Measurements from ENCODE around the gene CANT1. TPM values are rescaled to one million over a fixed set of nuclear protein-coding genes. Genes with fewer than 3 reads are reported as not detected.
A peak's percentile ranks its signal among the peaks of the same experiment; 100 is the strongest.
"Not testable (repeated sequence)": the region's sequence is repeated elsewhere in the genome, so short reads cannot be mapped to it uniquely, and the experiment has no call there.

CANT1 gene
- total RNA-seq, 1 donor from 2014 or later: 51.3 TPM

- DNase-seq (ENCODE audit: low read depth): peak; percentile 56
Measured at GRCh38 chr17:78977997-78978973, 31.3 kb downstream of the CANT1 start.

- DNase-seq (ENCODE audit: low read depth): no peak
Measured at GRCh38 chr17:78977681-78977943, 32.0 kb downstream of the CANT1 start.

- DNase-seq (ENCODE audit: low read depth): no peak
Measured at GRCh38 chr17:78976907-78977680, 32.5 kb downstream of the CANT1 start.

GRCh38 chr17:78974635-78975591, 34.7 kb downstream of the CANT1 start:
- DNase-seq (ENCODE audit: low read depth): peak; percentile 88

- no peak for DNase-seq (ENCODE audit: low read depth)
Measured at GRCh38 chr17:78973792-78974520, 35.6 kb downstream of the CANT1 start.

- DNase-seq (ENCODE audit: low read depth): no peak
Measured at GRCh38 chr17:78973196-78973595, 36.4 kb downstream of the CANT1 start.

- no peak for DNase-seq (ENCODE audit: low read depth)
Measured at GRCh38 chr17:78972507-78973105, 37.0 kb downstream of the CANT1 start.

- DNase-seq (ENCODE audit: low read depth): no peak
Measured at GRCh38 chr17:78971756-78972506, 37.6 kb downstream of the CANT1 start.

- peak; percentile 79 for DNase-seq (ENCODE audit: low read depth)
Measured at GRCh38 chr17:78970834-78971755, 38.5 kb downstream of the CANT1 start.

- DNase-seq (ENCODE audit: low read depth): no peak
Measured at GRCh38 chr17:78969865-78970264, 39.7 kb downstream of the CANT1 start.

DNA sequence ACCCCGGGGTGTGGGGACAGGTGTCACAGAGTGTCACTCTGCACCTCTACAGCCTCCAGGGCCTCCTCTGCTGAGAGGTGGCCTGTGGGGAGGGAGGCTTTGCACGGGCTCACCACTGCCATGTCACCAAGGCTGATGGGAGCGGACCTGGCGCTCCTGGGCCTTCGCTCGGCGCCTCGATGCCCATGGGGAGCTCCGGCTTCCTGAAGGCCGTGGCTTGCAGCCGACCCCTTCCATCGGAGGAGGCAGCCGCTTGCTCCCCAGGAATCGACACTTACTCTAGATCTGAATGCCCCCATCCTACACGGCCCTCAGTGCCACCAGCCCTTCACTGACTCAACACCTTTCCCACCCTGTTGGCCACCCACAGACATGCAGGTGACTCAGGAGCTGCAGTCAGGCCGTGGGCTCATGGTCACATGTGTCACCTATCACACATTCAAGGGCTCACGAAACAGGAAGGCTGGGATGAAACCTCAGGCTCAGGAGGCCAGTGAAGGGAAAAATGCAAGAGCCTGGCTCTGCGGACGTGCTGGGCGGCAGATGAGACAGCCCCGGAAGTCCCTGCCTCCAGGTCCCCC, 41.7 kb downstream of the CANT1 start:
- no peak for DNase-seq (ENCODE audit: low read depth)

DNA sequence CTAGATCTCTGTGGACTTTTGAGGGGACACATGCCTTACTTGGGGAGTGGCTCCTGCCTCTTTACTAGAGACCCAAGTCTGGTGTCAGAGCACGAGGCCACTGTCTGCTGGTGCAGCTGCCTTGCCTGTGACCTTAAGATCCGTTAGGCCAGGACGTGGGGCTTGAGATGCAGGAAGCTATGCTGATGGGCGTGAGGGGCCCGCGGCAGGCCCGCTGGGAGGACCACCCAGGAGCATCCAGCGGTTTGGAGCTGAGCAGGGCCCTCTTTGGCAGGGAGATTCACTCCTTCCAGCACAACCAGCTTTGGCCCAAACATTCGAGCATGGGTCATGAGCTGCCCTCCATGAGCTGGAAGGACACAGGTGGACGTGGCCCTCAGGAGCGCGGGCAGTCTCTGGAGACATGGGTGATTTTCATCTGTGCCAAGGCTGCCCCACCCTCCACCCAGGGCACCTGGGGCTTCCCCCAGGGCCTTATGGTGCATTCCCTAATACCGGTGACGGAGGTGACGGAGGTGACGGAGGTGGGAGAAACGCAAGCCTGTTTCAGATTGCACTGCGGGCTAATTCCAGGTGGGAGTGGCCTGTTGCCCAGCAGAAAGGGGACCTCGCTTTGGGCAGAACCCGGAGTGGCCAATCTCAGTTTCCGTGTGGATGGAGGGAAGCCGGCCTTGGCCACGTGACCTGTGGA, 42.5 kb downstream of the CANT1 start:
- no peak for DNase-seq (ENCODE audit: low read depth)

- DNase-seq (ENCODE audit: low read depth): no peak
Measured at GRCh38 chr17:78966123-78966813, 43.3 kb downstream of the CANT1 start.

DNA sequence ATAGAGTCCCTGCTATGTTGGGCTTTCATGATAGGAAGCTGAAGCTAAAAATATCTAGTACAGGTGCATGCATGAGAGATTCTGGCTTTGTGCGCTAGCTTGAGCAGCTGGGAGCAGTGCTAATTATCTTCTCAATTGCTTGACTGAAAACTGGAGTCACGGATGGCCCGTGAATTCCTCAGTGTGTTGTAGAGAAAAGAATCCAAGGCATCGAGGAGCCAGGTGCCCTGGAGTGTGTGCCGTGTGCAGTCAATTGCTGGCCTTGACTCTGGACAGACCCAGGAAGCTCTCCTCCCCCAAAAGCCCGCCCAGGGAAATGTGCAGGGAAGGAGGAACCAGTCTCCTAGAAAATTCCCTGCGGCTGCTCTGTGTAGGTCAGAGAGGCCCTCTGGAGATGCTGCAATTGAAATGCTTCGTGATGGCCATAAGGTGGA, 44.1 kb downstream of the CANT1 start:
- DNase-seq (ENCODE audit: low read depth): peak; percentile 43

DNA sequence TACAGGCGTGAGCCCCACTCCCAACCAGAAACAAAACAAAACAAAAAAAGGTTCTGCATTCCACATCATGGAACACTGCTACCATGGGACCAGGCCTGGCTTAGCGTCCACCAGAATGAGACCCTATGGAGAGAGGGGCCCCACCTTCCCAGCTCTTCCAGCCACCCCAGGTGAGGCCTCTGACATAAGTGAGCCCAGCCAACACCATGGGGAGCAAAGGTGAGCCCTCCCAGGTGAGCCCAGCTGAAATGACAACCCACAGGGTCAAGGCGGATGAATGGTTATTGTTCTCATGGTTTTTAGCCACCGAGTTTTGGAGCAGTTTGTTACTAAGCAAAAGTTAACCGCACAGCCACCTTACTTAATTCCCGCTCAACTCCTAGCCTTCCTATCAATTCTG, 46.2 kb downstream of the CANT1 start:
- DNase-seq (ENCODE audit: low read depth): no peak

GRCh38 chr17:78962984-78963348, 46.6 kb downstream of the CANT1 start:
- not testable (repeated sequence) for DNase-seq (ENCODE audit: low read depth)
